OCI-LY1 (cell line): Measurements from ENCODE around the gene PSMB10.

Source experiments
- H2AFZ ChIP-seq: fragments of 200-600 bp; sonication (generic), shearing (Covaris generic); 2 replicates; pipeline ENCODE4 v1.6.0; 2014; ENCODE audit warnings: antibody characterized with exemption, mild to moderate bottlenecking, low read length
- H3F3A ChIP-seq: fragments of 200-600 bp; sonication (generic), shearing (Covaris generic); 2 replicates; pipeline ENCODE4 v1.6.0; 2014; ENCODE audit warnings: mild to moderate bottlenecking, antibody characterized with exemption, low read length, moderate library complexity; ENCODE audit not compliant: insufficient read depth
- H3K27ac ChIP-seq: fragments of 200-600 bp; sonication (generic); 2 replicates; pipeline ENCODE4 v1.5.1; 2014; ENCODE audit warnings: low read length, mixed run types, mild to moderate bottlenecking, low read depth; ENCODE audit not compliant: poor library complexity, severe bottlenecking
- H3K27me3 ChIP-seq: fragments of 200-600 bp; sonication (generic); 2 replicates; pipeline ENCODE4 v1.6.0; 2014; ENCODE audit warnings: antibody characterized with exemption, mild to moderate bottlenecking, low read length, moderate library complexity; ENCODE audit not compliant: insufficient read depth
- H3K36me3 ChIP-seq: fragments of 200-600 bp; sonication (generic); 2 replicates; pipeline ENCODE4 v1.6.1; 2014; ENCODE audit warnings: mild to moderate bottlenecking, antibody characterized with exemption, low read length, moderate library complexity, mixed read lengths; ENCODE audit not compliant: insufficient read depth
- H3K4me1 ChIP-seq: fragments of 200-600 bp; sonication (generic); 2 replicates; pipeline ENCODE4 v1.5.1; 2014; ENCODE audit warnings: mild to moderate bottlenecking, low read length, moderate library complexity; ENCODE audit not compliant: insufficient read depth, severe bottlenecking
- H3K4me2 ChIP-seq: fragments of 200-600 bp; sonication (generic), shearing (Covaris generic); 2 replicates; pipeline ENCODE4 v1.6.1; 2014; ENCODE audit warnings: low read length
- H3K4me3 ChIP-seq: fragments of 200-600 bp; sonication (generic); 2 replicates; pipeline ENCODE4 v1.5.1; 2014; ENCODE audit warnings: low read length, low read depth, mild to moderate bottlenecking, mixed read lengths; ENCODE audit not compliant: poor library complexity, severe bottlenecking
- H3K79me2 ChIP-seq: fragments of 200-600 bp; shearing (Covaris generic); 2 replicates; pipeline ENCODE4 v1.6.1; 2016; ENCODE audit warnings: mixed run types, low read length, mixed read lengths; ENCODE audit not compliant: insufficient read depth
- H3K9ac ChIP-seq: fragments of 200-600 bp; sonication (generic), shearing (Covaris generic); 2 replicates; pipeline ENCODE4 v1.6.1; 2014; ENCODE audit warnings: mild to moderate bottlenecking, low read length, mixed read lengths
- H3K9me2 ChIP-seq: fragments of 200-600 bp; sonication (generic), shearing (Covaris generic); 2 replicates; pipeline ENCODE4 v1.6.1; 2014; ENCODE audit warnings: low read depth, mild to moderate bottlenecking, low read length, mixed read lengths
- H3K9me3 ChIP-seq: fragments of 200-600 bp; shearing (Covaris generic); 2 replicates; pipeline ENCODE4 v1.6.1; 2014; ENCODE audit warnings: low read length, mixed read lengths
- H4K20me1 ChIP-seq: fragments of 200-600 bp; sonication (generic), shearing (Covaris generic); 2 replicates; pipeline ENCODE4 v1.6.0; 2016; ENCODE audit warnings: mild to moderate bottlenecking, low read length; ENCODE audit not compliant: insufficient read depth
- EZH2 ChIP-seq: fragments of 200-600 bp; sonication (generic), shearing (Covaris generic); IDR thresholded peaks from 2 replicates; pipeline ENCODE4 v1.8.0; 2017; ENCODE audit warnings: borderline replicate concordance, mixed run types, mild to moderate bottlenecking, antibody characterized with exemption, low read length, moderate library complexity, mixed read lengths
- TF ChIP-seq, protein P1 (sequence below): fragments of 200-600 bp; sonication (generic), shearing (Covaris generic); IDR thresholded peaks from 2 replicates; pipeline ENCODE4 v1.5.1; 2017; ENCODE audit warnings: mild to moderate bottlenecking, antibody characterized with exemption, low read length, moderate library complexity, mixed read lengths

The PSMB10 gene

DNA sequence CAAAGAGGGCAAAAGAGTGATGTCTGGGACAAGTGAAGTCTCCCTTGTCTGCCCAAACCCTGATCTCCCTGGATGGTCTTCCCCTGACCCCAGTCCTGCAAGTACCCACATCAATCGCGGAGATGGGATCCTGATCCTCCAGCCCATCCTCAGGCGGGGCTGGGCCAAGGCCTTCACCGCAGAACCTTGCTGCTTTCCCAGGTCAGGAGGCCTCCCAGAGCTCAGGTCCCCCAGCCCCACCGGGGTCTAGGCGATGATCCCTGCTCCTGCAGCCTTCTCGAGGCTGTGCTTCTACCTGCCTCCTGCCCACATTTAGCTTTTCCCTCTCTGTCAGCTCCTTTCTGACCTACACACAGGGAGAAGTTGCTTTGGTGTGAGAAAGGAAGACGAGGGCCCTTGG is 25.5 kb upstream of the PSMB10 start:
- no peak for TF ChIP-seq EZH2
- TF ChIP-seq, protein P1, sequence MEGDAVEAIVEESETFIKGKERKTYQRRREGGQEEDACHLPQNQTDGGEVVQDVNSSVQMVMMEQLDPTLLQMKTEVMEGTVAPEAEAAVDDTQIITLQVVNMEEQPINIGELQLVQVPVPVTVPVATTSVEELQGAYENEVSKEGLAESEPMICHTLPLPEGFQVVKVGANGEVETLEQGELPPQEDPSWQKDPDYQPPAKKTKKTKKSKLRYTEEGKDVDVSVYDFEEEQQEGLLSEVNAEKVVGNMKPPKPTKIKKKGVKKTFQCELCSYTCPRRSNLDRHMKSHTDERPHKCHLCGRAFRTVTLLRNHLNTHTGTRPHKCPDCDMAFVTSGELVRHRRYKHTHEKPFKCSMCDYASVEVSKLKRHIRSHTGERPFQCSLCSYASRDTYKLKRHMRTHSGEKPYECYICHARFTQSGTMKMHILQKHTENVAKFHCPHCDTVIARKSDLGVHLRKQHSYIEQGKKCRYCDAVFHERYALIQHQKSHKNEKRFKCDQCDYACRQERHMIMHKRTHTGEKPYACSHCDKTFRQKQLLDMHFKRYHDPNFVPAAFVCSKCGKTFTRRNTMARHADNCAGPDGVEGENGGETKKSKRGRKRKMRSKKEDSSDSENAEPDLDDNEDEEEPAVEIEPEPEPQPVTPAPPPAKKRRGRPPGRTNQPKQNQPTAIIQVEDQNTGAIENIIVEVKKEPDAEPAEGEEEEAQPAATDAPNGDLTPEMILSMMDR = no peak
- no peak overlapping the region for H3K27ac ChIP-seq
- H2AFZ ChIP-seq = no peak overlapping the region
- H3K9me3 ChIP-seq = no peaks in the 10 kb centered on the region
- no peak overlapping the region for H3K9ac ChIP-seq
- H3K4me3 ChIP-seq = no peak overlapping the region
- H3K79me2 ChIP-seq = no peaks in the 10 kb centered on the region
- no peak overlapping the region for H3K4me2 ChIP-seq
- no peaks in the 10 kb centered on the region for H3K9me2 ChIP-seq
- H3K4me1 ChIP-seq = peaks cover 16% of the 10 kb centered on the region
- no peaks in the 10 kb centered on the region for H3F3A ChIP-seq
- 0 out of 2 replicates have a peak, but pooled peaks cover 5% of the 10 kb centered on the region for H3K36me3 ChIP-seq
- no peaks in the 10 kb centered on the region for H4K20me1 ChIP-seq
- H3K27me3 ChIP-seq = no peaks in the 10 kb centered on the region

DNA sequence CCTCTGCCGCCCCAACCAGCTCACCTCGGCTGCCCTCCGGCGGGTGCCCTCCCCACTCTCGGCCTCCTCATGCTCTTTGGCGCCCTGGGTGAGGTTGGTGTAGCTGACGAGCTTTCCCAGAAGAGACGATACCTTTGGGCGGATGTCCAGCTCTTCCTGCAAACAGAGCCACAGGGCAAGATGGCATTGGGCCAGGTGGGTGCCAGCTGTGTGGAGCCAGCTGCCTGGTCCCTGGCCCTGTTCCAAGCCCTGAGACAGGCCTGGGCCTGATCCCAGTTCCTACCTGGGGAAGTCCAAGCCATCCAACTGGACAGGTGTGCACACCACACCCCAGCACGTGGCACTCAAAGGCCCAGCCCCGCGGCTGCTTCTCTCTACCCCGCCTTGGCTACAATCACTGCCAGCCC is 24.9 kb upstream of the PSMB10 start:
- peaks cover 10% of the 10 kb centered on the region for H3K4me1 ChIP-seq
- H3K9me2 ChIP-seq = no peaks in the 10 kb centered on the region
- TF ChIP-seq, protein P1 = no peak
- no peak for TF ChIP-seq EZH2
- no peak overlapping the region for H3K9ac ChIP-seq
- no peak overlapping the region for H3K4me2 ChIP-seq
- H4K20me1 ChIP-seq = no peaks in the 10 kb centered on the region
- no peak overlapping the region for H2AFZ ChIP-seq
- no peak overlapping the region for H3K27ac ChIP-seq
- no peaks in the 10 kb centered on the region for H3K79me2 ChIP-seq
- H3K4me3 ChIP-seq = no peak overlapping the region
- no peaks in the 10 kb centered on the region for H3K9me3 ChIP-seq
- H3K36me3 ChIP-seq = 0 out of 2 replicates have a peak, but pooled peaks cover 5% of the 10 kb centered on the region
- H3K27me3 ChIP-seq = no peaks in the 10 kb centered on the region
- H3F3A ChIP-seq = no peaks in the 10 kb centered on the region

DNA sequence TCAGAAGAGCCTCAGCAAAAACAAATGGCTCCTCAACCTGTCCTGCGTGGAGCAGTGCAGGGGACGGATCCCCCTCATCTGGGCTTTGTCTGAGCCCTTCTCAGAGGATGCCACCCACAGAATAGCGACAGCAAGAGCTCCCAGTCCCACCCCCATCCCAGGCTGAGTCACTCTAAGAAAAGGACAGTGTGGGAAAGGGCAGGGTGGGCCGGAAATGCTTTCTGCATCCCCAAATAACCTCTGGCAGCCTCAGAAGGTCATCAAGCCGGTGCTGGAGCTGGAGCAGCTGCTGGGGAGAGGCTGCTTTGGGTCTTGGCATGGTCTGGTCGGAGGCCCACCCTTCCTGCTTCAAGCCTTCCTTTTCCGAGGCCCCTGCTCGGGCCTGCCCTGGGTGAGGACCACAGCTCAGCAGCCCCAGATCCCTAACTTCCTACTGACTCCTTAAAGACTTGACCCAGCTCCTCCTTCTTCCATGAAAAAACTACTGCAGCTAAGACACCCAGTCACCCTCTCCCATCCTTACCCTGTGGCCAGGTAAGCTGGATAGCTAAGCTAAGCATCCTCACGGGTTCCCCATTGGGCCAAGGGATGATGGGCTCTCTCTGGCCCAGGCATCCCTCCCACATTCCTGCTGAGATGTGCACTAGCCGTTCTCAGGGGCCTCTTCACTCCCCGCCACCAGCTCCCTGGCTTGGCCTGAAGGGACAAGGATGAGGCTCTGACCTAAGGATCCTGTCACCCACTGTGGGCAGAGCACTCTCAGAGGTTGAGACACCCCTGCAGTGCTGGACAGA is 23.1 kb upstream of the PSMB10 start:
- no peaks in the 10 kb centered on the region for H3K9me3 ChIP-seq
- H3F3A ChIP-seq = no peaks in the 10 kb centered on the region
- no peak overlapping the region for H3K27ac ChIP-seq
- TF ChIP-seq, protein P1 = no peak
- no peak for TF ChIP-seq EZH2
- no peak overlapping the region for H2AFZ ChIP-seq
- H3K9me2 ChIP-seq = no peaks in the 10 kb centered on the region
- no peak overlapping the region for H3K4me3 ChIP-seq
- no peaks in the 10 kb centered on the region for H3K4me1 ChIP-seq
- no peak overlapping the region for H3K9ac ChIP-seq
- H3K27me3 ChIP-seq = no peaks in the 10 kb centered on the region
- H4K20me1 ChIP-seq = no peaks in the 10 kb centered on the region
- H3K79me2 ChIP-seq = no peaks in the 10 kb centered on the region
- H3K4me2 ChIP-seq = no peak overlapping the region
- 0 out of 2 replicates have a peak, but pooled peaks cover 5% of the 10 kb centered on the region for H3K36me3 ChIP-seq
